GM19023 (cell line): ENCODE measurements around the gene TNFRSF6B.
"Not testable (repeated sequence)": the region's sequence is repeated elsewhere in the genome, so short reads cannot be mapped to it uniquely, and the experiment has no call there.

ENCODE experiments used
- ATAC-seq: cut with Tn5 transposase; IDR thresholded peaks from one replicate; pipeline ENCODE4 v1.9.1; 2021; ENCODE audit warnings: mild to moderate bottlenecking, moderate library complexity; ENCODE audit not compliant: unreplicated experiment

Gene TNFRSF6B

DNA sequence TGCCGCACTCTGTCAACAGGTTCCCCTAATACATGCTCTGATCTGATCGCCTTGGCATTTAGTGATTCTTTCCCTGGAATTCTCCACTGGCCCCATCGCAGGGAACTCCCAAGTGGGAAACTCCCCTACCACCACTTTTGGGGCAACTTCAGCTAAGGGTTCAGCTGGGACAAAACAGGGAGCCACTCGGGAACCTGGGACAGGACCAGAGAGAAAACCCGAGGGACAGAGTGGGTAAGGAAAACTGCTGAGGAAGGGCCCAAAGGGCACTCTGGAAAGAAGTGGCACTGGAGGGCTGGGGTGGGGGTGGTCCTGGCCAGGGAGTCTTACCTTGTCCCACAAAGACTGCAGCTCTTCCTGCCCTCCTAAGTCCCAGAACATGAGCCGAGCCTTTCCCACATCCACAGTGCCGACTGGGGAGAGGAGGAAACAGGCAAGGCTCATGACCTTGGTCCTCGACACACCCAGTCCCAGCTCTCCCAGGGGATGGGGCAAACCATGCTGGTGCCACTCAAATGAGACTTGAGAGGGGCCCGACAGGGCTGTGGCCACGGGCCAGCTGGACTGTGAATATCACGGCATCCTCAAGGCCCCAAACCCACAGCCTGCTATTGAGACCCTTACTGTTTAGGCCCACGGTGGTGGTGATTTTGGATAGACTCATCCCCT is 9.7 kb downstream of the TNFRSF6B start:
- ATAC-seq: no peak

- ATAC-seq: peak; percentile 36
These were observed 10.6 kb downstream of the TNFRSF6B start for GRCh38 chr20:63706852-63707557.

- peak; percentile 71 for ATAC-seq
These were observed 11.3 kb downstream of the TNFRSF6B start, which contains the start of the genes ARFRP1 and ZGPAT for GRCh38 chr20:63707558-63708300. TSS of gene ARFRP1 (minus strand) at chr20:63707976. CDS start at chr20:63707091, 885 bp downstream. TSS of gene ZGPAT (plus strand) at chr20:63708039. CDS start at chr20:63708581, 542 bp downstream.

DNA sequence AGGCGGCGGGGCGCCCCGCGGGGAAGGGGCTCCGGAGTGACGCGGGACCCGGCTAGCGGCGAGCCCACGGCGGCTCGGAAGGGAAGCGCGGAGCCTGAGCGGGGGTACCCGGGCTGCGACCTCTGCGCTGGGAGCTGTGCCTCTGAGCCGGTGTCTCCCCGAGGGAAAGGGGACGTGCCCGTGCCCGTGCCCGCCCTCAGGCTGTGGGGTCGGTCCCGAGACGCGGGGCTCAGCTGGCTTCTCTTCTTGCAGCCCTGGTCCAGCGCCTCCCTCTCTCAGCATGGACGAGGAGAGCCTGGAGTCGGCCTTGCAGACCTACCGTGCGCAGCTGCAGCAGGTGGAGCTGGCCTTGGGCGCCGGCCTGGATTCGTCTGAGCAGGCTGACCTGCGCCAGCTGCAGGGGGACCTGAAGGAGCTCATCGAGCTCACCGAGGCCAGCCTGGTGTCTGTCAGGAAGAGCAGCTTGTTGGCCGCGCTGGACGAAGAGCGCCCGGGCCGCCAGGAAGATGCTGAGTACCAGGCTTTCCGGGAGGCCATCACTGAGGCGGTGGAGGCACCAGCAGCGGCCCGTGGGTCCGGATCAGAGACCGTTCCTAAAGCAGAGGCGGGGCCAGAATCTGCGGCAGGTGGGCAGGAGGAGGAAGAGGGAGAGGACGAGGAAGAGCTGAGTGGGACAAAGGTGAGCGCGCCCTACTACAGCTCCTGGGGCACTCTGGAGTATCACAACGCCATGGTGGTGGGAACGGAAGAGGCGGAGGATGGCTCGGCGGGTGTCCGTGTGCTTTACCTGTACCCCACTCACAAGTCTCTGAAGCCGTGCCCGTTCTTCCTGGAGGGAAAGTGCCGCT is 12.1 kb downstream of the TNFRSF6B start:
- ATAC-seq: peak; percentile 8

DNA sequence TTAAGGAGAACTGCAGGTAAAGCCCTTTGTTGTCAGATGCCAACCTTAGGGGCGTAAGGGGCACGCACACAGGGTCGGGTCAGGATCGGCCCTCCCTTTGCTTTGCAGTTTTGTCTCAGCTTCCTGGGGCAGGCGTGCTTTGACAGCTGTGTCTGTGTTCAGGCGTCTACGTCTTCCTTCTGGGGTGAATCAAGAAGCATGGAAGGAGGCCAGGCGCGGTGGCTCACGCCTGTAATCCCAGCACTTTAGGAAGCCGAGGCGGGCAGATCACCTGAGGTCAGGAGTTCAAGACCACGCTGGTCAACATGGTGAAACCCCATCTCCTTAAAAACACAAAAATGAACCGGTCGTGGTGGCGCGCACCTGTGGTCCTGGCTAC is 12.7 kb downstream of the TNFRSF6B start:
- no peak for ATAC-seq

GRCh38 chr20:63711085-63711645 is 14.7 kb downstream of the TNFRSF6B start:
- ATAC-seq: no peak

DNA sequence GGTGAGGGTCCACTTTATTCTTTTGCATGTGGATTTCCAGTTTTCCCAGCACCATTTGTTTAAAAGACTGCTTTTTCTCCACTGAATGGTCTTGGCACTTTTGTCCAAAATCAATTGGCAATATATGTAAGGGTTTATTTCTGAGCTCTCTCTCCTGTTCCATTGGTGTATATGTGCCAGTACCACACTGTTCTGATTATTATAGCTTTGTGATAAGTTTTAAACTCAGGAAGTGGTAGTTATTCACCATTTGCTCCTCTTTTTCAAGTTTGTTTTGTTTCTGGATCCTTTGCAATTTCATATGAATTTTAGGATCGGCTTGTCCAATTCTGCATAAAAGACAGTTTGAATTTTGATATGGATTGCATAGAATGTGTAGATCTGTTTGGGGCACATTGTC is 15.7 kb downstream of the TNFRSF6B start:
- no peak for ATAC-seq

DNA sequence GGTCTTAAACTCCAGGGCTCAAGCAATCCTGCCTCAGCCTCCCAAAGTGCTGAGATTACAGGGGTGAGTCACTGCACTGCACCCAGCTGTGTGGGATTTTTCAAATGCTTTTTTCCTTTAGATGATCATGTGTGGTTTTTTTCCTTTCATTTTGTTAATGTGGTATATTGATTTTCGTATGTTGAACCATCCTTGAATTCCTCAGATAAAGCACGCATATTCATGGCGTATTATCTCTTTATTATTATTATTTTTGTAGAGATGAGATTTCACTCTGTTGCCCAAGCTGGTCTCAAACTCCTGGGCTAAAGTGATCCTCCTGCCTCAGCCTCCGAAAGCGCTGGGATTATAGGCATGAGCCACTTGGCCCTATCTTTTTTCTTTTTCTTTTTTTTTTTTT is 18.4 kb downstream of the TNFRSF6B start:
- no peak for ATAC-seq

- no peak for ATAC-seq
These were observed 22.5 kb downstream of the TNFRSF6B start for GRCh38 chr20:63718996-63719395.

- ATAC-seq: not testable (repeated sequence)
These were observed 26.6 kb downstream of the TNFRSF6B start for GRCh38 chr20:63722967-63723622.

GRCh38 chr20:63730189-63730733 is 33.8 kb downstream of the TNFRSF6B start:
- ATAC-seq: not testable (repeated sequence)

DNA sequence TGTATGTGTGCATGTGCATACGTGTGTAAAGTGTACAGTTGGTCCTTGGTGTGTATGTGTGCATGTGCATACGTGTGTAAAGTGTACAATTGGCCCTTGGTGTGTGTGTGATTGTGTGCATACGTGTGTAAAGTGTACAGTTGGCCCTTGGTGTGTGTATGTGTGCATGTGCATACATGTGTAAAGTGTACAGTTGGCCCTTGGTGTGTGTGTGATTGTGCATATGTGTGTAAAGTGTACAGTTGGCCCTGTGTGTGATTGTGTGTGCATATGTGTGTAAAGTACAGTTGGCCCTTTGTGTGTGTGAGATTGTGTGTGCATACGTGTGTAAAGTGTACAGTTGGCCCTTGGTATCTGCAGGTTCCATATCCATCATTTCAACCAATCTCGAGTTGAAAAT is 35.0 kb downstream of the TNFRSF6B start:
- ATAC-seq: no peak

GRCh38 chr20:63732118-63733095 is 36.0 kb downstream of the TNFRSF6B start:
- ATAC-seq: no peak

GRCh38 chr20:63733117-63733516 is 36.7 kb downstream of the TNFRSF6B start:
- no peak for ATAC-seq

DNA sequence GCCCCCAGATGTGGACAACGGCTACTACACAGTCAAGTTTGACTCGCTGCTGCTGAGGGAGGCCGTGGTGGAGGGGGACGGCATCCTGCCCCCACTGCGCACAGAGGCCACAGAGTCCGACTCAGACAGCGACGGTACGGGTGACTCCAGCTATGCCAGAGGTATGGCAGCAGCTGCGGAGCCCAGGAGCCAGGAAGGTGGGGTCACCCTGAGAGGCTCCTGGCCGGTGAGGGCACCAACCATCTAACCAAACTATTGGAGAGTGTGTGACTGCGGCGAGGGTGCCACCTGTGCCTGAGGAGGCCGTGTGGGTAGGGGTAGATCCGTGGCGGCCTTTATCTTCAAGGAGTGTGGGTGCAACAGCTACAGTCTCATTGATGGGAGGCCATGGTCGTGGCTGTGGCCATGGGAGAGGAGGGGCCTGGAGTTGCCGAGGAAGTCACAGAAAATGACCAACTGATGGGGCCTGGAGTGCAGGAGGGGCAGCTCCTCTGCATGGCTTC is 37.2 kb downstream of the TNFRSF6B start:
- ATAC-seq: no peak

GRCh38 chr20:63734111-63734945 is 37.9 kb downstream of the TNFRSF6B start:
- no peak for ATAC-seq
